ENCODE data around the gene TNNI3. TPM values are rescaled to one million over a fixed set of nuclear protein-coding genes. Genes with fewer than 3 reads are reported as not detected.

TNNI3 gene
- 0.21 and 0.34 TPM in 2 replicates for total RNA-seq

DNA sequence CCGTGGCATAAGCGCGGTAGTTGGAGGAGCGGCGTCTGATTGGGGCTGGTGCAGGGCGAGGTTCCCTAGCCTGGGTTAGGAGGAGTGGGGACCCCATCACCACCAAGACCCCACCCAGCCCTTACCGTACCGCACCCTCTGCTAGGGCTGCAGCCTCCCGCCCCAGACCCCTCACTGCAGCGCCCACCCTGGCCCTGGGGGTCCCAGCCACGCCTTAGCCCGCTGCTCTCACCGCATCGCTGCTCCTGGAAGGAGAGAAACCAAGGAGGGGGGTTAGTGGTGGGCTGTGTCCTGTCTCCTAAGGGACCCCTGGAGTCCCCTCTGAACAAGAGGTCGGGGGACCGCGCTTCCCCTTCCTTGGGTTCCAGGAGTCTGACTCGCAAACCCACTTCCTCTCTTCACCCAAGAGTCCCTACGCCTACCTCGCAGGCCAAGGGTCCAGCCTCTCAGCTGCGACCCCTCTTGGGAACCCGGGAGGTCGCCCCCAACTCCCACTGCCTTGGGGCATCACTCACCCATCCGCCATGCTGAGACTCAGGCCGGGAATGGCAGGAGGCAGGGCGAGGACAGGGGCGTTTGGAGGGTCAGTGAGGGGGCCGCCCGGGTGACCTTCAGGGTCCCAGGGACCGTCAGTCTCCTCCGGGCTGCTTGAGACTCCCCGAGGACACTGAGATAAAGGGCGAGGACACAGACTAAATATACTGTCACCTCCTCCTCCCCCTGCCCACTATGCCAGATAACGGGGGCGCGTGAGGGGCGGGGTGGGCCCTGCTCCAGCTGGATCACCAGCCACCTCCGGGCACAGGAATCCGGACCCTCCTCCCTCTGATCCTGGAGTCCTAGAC is at the start of gene TNNI3:
TSS of gene TNNI3 (minus strand) at position 669 of the 845 bp plus-strand sequence. CDS start at position 526, 143 bp downstream.

GRCh38 chr19:55179606-55180484 is 22.3 kb upstream of the TNNI3 start, which contains the start of gene SYT5:
SYT5 (minus strand) TSS chr19:55180289; CDS start chr19:55179041, 1,248 bp downstream.

GRCh38 chr19:55166530-55167268 is 9.2 kb upstream of the TNNI3 start, which contains the start of gene DNAAF3:
DNAAF3 (minus strand) TSS chr19:55166613; CDS start chr19:55166413, 200 bp downstream.

GRCh38 chr19:55149078-55150003 is 8.2 kb downstream of the TNNI3 start, which contains the start of gene TNNT1:
TNNT1 (minus strand) TSS chr19:55149206; CDS start chr19:55147157, 2,049 bp downstream.

GRCh38 chr19:55116859-55117662 is 40.5 kb downstream of the TNNI3 start, which contains the start of gene PPP1R12C:
PPP1R12C (minus strand) TSS chr19:55117637; CDS start chr19:55117543, 94 bp downstream.

Other genes starting within 250 kb of the TNNI3 start
- under 0.01 TPM in 1 of 2 replicates, not detected in the other for gene NLRP7, start 210.2 kb downstream of the TNNI3 start, total RNA-seq
- 10.3 and 16.2 TPM in 2 replicates for gene NLRP2, start 191.4 kb downstream of the TNNI3 start, total RNA-seq
- gene GP6, start 119.5 kb downstream of the TNNI3 start, total RNA-seq = 0.07 TPM in 1 of 2 replicates, not detected in the other
- gene RDH13, start 94.6 kb downstream of the TNNI3 start, total RNA-seq = 33.3 and 35.5 TPM in 2 replicates
- gene EPS8L1, start 81.9 kb downstream of the TNNI3 start, total RNA-seq = 96.7 and 104 TPM in 2 replicates
- 23.9 and 28.3 TPM in 2 replicates for gene PPP1R12C, start 40.1 kb downstream of the TNNI3 start, total RNA-seq
- gene TNNT1, start 8.5 kb downstream of the TNNI3 start, total RNA-seq = 23.2 and 27.6 TPM in 2 replicates
- gene DNAAF3, start 8.9 kb upstream of the TNNI3 start, total RNA-seq = 0.34 and 0.43 TPM in 2 replicates
- gene SYT5, start 22.6 kb upstream of the TNNI3 start, total RNA-seq = not detected in 2 replicates
- 0.68 and 1.00 TPM in 2 replicates for gene PTPRH, start 51.8 kb upstream of the TNNI3 start, total RNA-seq
- 0.68 and 2.0 TPM in 2 replicates for gene TMEM86B, start 71.0 kb upstream of the TNNI3 start, total RNA-seq
- gene PPP6R1, start 101.3 kb upstream of the TNNI3 start, total RNA-seq = 24.9 and 64.2 TPM in 2 replicates
- gene HSPBP1, start 122.4 kb upstream of the TNNI3 start, total RNA-seq = 32.8 and 33.6 TPM in 2 replicates
- 0.34 and 0.43 TPM in 2 replicates for gene BRSK1, start 126.3 kb upstream of the TNNI3 start, total RNA-seq
- gene TMEM150B, start 167.6 kb upstream of the TNNI3 start, total RNA-seq = not detected in 2 replicates
- gene KMT5C, start 182.1 kb upstream of the TNNI3 start, total RNA-seq = 6.1 and 6.2 TPM in 2 replicates
- 0.34 and 0.43 TPM in 2 replicates for gene COX6B2, start 197.0 kb upstream of the TNNI3 start, total RNA-seq
- not detected in 2 replicates for gene GARIN5B, start 205.5 kb upstream of the TNNI3 start, total RNA-seq
- 0.34 and 1.6 TPM in 2 replicates for gene IL11, start 212.7 kb upstream of the TNNI3 start, total RNA-seq
- not detected in 2 replicates for gene TMEM190, start 219.1 kb upstream of the TNNI3 start, total RNA-seq
- 2.3 and 4.4 TPM in 2 replicates for gene TMEM238, start 226.6 kb upstream of the TNNI3 start, total RNA-seq
- 216 and 276 TPM in 2 replicates for gene RPL28, start 228.2 kb upstream of the TNNI3 start, total RNA-seq

Measured in nasal cavity respiratory epithelium epithelial cell of viscerocranial mucosa (primary cell).